ENCODE data around the gene ODF2. TPM values are rescaled to one million over a fixed set of nuclear protein-coding genes. Genes with fewer than 3 reads are reported as not detected.

The ODF2 gene
- total RNA-seq, 1 experiment from 2014 or later = 46.8 TPM

- no peak overlapping the region for H3K4me2 ChIP-seq (ENCODE audit: low read length)
- intact Hi-C loops (cut with micrococcal nuclease) = no loop called here
- peaks cover 7 to 22% of the 10 kb centered on the region in 2 experiments; a peak in 1 of 4 replicates for H3K36me3 ChIP-seq (ENCODE audit: control insufficient read depth in 1 of 2, insufficient read depth in 2 of 2, low read length in 2 of 2)
- CTCF ChIA-PET = no interaction called here
- no peak overlapping the region for H3K4me3 ChIP-seq (replicated peaks in 1 of 2; ENCODE audit: low read depth in 1 of 2, low read length in 2 of 2)
- no peaks in the 10 kb centered on the region for H3K9me3 ChIP-seq (ENCODE audit: control insufficient read depth in 1 of 2, insufficient read depth in 1 of 2, low read depth in 1 of 2, low read length in 2 of 2)
- no peak for DNase-seq (ENCODE audit: low read depth, low spot score)
- no peaks in the 10 kb centered on the region for H3K9me2 ChIP-seq (ENCODE audit: insufficient read depth)
- no peaks in the 10 kb centered on the region for H3K4me1 ChIP-seq (ENCODE audit: control insufficient read depth in 1 of 2, insufficient read depth in 2 of 2, low read length in 2 of 2)
- no peaks in the 10 kb centered on the region for H3K27me3 ChIP-seq (ENCODE audit: insufficient read depth, low read length)
- H2AFZ ChIP-seq (ENCODE audit: low read depth, low read length, poor library complexity, severe bottlenecking) = no peak overlapping the region
- RAD21 ChIA-PET (ENCODE audit: low non-redundant PET in 1 of 2, low total read pairs in 2 of 2, uncharacterized antibody in 2 of 2, unreplicated experiment in 2 of 2) = no interaction called here
- TF ChIP-seq MAX (IDR thresholded peaks at IDR 0.05) (no peak), TCF7L2 (IDR thresholded peaks at IDR 0.05; ENCODE audit: borderline replicate concordance, extremely low read depth, insufficient read depth, insufficient read length) (no peak), REST (IDR thresholded peaks at IDR 0.05; ENCODE audit: low read depth) (no peak), SRF (IDR thresholded peaks at IDR 0.05; ENCODE audit: low read depth) (no peak), POLR2A (IDR thresholded peaks at IDR 0.05; ENCODE audit: borderline replicate concordance, extremely low read depth, insufficient read depth, insufficient read length) (no peak), JUND (IDR thresholded peaks at IDR 0.05) (no peak), SP1 (IDR thresholded peaks at IDR 0.05; ENCODE audit: low read depth) (no peak), ZNF274 (IDR thresholded peaks at IDR 0.05; ENCODE audit: low read depth, low read length) (no peak)
- no peak overlapping the region for H3K9ac ChIP-seq (ENCODE audit: low read length)
- no peaks in the 10 kb centered on the region for H3K79me2 ChIP-seq (ENCODE audit: insufficient read depth, low read length)
- no peaks in the 10 kb centered on the region for H4K20me1 ChIP-seq (ENCODE audit: insufficient read depth)
- ATAC-seq = no peak
- POLR2A ChIA-PET = no interaction called here
- BruUV-seq (replicated peaks) = no TSS peak
- H3K27ac ChIP-seq (ENCODE audit: low read depth, low read length) = no peak overlapping the region
These were observed 57.0 kb downstream of the ODF2 start for GRCh38 chr9:128512820-128513219.
